Measurements from ENCODE around the gene SLC4A2. TPM values are rescaled to one million over a fixed set of nuclear protein-coding genes. Genes with fewer than 3 reads are reported as not detected.
A peak's percentile ranks its signal among the peaks of the same experiment; 100 is the strongest.

The SLC4A2 gene
- total and polyA plus RNA-seq, 2 experiments from 2014 or later: 167 to 188 TPM

DNA sequence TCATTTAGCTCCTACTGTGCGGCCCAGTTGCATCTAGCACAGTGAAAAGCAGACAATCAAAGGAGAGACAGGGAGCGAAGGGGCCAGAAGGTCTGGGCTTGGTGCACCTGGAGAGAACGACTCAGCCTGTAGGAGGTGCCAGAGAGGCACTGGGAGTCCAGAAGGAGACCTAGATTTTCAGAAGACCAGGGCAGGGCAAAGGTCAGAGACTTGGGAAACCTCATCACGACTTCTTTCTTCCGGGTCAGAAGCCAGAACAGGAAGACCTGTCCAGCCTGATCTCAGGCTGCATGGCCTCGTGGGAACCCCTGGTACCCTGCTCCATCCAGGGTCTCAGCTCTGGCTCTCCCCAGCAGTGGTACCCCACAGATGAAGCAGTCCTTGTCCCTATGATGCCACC, 32.0 kb downstream of the SLC4A2 start:
- peaks cover 96% of the 10 kb centered on the region for H3K79me2 ChIP-seq
- H3K9me2 ChIP-seq (replicated peaks; ENCODE audit: insufficient read depth): no peaks in the 10 kb centered on the region
- peaks cover 29% of the 10 kb centered on the region for H3K4me1 ChIP-seq (ENCODE audit: insufficient read depth)
- H3K27me3 ChIP-seq: no peaks in the 10 kb centered on the region
- H3K4me3 ChIP-seq: no peak overlapping the region
- H2AFZ ChIP-seq: no peak overlapping the region
- 65% methylated on average over 6 of the region's 6 CpGs for WGBS (ENCODE audit: low lambda C conversion rate, missing lambda C conversion rate)
- DNase-seq (ENCODE audit: low spot score): peak; percentile 57
- no peaks in the 10 kb centered on the region for H3K36me3 ChIP-seq (replicated peaks; ENCODE audit: insufficient read depth, low read depth)
- H4K20me1 ChIP-seq (ENCODE audit: insufficient read depth, poor library complexity, severe bottlenecking): peaks cover 76% of the 10 kb centered on the region
- no peaks in the 10 kb centered on the region for H3K9me3 ChIP-seq (ENCODE audit: low read depth)
- no peak overlapping the region for H3K27ac ChIP-seq
- TF ChIP-seq, protein P1, sequence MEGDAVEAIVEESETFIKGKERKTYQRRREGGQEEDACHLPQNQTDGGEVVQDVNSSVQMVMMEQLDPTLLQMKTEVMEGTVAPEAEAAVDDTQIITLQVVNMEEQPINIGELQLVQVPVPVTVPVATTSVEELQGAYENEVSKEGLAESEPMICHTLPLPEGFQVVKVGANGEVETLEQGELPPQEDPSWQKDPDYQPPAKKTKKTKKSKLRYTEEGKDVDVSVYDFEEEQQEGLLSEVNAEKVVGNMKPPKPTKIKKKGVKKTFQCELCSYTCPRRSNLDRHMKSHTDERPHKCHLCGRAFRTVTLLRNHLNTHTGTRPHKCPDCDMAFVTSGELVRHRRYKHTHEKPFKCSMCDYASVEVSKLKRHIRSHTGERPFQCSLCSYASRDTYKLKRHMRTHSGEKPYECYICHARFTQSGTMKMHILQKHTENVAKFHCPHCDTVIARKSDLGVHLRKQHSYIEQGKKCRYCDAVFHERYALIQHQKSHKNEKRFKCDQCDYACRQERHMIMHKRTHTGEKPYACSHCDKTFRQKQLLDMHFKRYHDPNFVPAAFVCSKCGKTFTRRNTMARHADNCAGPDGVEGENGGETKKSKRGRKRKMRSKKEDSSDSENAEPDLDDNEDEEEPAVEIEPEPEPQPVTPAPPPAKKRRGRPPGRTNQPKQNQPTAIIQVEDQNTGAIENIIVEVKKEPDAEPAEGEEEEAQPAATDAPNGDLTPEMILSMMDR (IDR thresholded peaks at IDR 0.05; ENCODE audit: poor library complexity): peak; percentile 43
- TF ChIP-seq EZH2phosphoT487 (IDR thresholded peaks at IDR 0.05; ENCODE audit: low read depth, severe bottlenecking, unreplicated experiment): no peak
- H3K4me2 ChIP-seq: no peak overlapping the region

DNA sequence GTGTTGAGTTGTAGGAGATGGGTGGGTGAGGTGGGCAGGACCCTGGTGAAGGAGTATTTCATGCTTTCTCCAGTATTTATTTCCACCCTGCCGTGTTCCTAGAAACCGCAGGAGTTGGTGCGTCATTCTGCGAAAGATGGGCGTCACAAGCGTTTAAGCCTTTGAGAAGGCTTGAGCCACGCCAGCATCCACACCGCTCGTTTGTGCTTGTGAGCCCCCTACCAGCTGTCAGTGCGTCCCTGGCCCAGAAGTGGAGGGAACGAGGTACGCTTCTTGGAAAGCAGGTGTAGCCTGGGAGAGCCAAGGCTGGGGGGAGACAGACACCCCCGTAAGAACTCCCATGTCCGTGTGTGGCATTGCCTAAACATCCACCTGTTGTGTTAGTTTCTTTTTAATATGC, 32.6 kb downstream of the SLC4A2 start:
- no peak overlapping the region for H2AFZ ChIP-seq
- no peak overlapping the region for H3K4me2 ChIP-seq
- H3K4me1 ChIP-seq (ENCODE audit: insufficient read depth): peaks cover 29% of the 10 kb centered on the region
- H3K36me3 ChIP-seq (replicated peaks; ENCODE audit: insufficient read depth, low read depth): no peaks in the 10 kb centered on the region
- TF ChIP-seq, protein P1 (IDR thresholded peaks at IDR 0.05; ENCODE audit: poor library complexity): no peak
- no peak for TF ChIP-seq EZH2 (IDR thresholded peaks at IDR 0.05; ENCODE audit: borderline replicate concordance)
- no peak for TF ChIP-seq EZH2phosphoT487 (IDR thresholded peaks at IDR 0.05; ENCODE audit: low read depth, severe bottlenecking, unreplicated experiment)
- H3K27me3 ChIP-seq: no peaks in the 10 kb centered on the region
- H3K9me3 ChIP-seq (ENCODE audit: low read depth): no peaks in the 10 kb centered on the region
- no peak overlapping the region for H3K27ac ChIP-seq
- no peaks in the 10 kb centered on the region for H3K9me2 ChIP-seq (replicated peaks; ENCODE audit: insufficient read depth)
- H3K79me2 ChIP-seq: peaks cover 99% of the 10 kb centered on the region
- H3K4me3 ChIP-seq: no peak overlapping the region
- peaks cover 82% of the 10 kb centered on the region for H4K20me1 ChIP-seq (ENCODE audit: insufficient read depth, poor library complexity, severe bottlenecking)
- DNase-seq (ENCODE audit: low spot score): no peak
- 96% methylated on average over 14 of the region's 14 CpGs for WGBS (ENCODE audit: low lambda C conversion rate, missing lambda C conversion rate)

DNA sequence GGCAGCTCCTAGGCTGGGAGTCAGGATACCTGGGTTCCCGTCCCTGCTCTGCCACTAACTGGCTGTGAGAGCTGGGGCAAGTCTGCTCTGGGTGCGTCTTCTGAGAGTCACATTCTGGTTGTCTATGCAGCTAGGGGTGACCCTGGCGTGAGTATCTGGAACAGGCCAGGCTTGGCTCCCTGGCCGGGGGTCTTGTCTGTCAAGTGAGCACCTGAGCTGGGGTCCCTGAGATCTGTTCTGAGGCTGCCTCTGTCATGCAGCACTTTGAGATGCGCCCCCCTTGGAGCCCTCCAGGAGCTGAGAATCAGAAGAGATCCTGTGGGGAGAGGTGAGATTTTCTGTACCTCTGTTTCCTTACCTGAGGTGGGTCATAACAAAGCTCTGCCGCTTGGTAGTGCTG, 34.4 kb downstream of the SLC4A2 start:
- TF ChIP-seq EZH2 (IDR thresholded peaks at IDR 0.05; ENCODE audit: borderline replicate concordance): no peak
- TF ChIP-seq, protein P1 (IDR thresholded peaks at IDR 0.05; ENCODE audit: poor library complexity): no peak

DNA sequence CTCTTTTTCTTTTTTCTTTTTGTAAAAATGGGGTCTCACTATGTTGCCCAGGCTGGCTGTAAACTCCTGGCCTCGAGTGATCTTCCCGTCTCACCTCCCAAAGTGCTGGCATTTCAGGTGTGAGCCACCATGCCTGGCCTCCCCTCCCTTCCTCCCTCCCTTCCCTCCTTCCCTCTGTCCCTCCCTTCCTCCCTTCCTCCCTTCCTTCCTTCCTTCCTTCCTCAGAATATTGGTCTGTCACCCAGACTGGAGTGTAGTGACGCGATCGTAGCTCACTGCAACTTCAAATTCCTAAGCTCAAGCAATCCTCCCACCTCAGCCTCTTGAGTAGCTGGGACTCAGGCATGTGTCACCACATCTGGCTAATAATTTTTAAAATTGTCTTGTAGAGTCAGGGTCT, 35.3 kb downstream of the SLC4A2 start:
- H2AFZ ChIP-seq: no peak overlapping the region
- H3K79me2 ChIP-seq: peaks cover 96% of the 10 kb centered on the region
- no peaks in the 10 kb centered on the region for H3K9me3 ChIP-seq (ENCODE audit: low read depth)
- TF ChIP-seq, protein P1 (IDR thresholded peaks at IDR 0.05; ENCODE audit: poor library complexity): no peak
- TF ChIP-seq EZH2 (IDR thresholded peaks at IDR 0.05; ENCODE audit: borderline replicate concordance) (no peak), EZH2phosphoT487 (IDR thresholded peaks at IDR 0.05; ENCODE audit: low read depth, severe bottlenecking, unreplicated experiment) (no peak)
- H3K27me3 ChIP-seq: no peaks in the 10 kb centered on the region
- no peak overlapping the region for H3K27ac ChIP-seq
- H3K4me1 ChIP-seq (ENCODE audit: insufficient read depth): peaks cover 8% of the 10 kb centered on the region
- peaks cover 83% of the 10 kb centered on the region for H4K20me1 ChIP-seq (ENCODE audit: insufficient read depth, poor library complexity, severe bottlenecking)
- no peak overlapping the region for H3K4me3 ChIP-seq
- no peak for DNase-seq (ENCODE audit: low spot score)
- no peaks in the 10 kb centered on the region for H3K9me2 ChIP-seq (replicated peaks; ENCODE audit: insufficient read depth)
- no peaks in the 10 kb centered on the region for H3K36me3 ChIP-seq (replicated peaks; ENCODE audit: insufficient read depth, low read depth)
- H3K4me2 ChIP-seq: no peak overlapping the region
- WGBS (ENCODE audit: low lambda C conversion rate, missing lambda C conversion rate): 91% methylated on average over 5 of the region's 5 CpGs

More for the DNA sequence above, 34.4 kb downstream of the SLC4A2 start:
- Histone ChIP-seq H3K4me2 (no peak overlapping the region), H3K4me3 (no peak overlapping the region), H2AFZ (no peak overlapping the region), H3K79me2 (peaks cover 99% of the 10 kb centered on the region), H3K9me3 (ENCODE audit: low read depth) (no peaks in the 10 kb centered on the region), H3K4me1 (ENCODE audit: insufficient read depth) (peaks cover 17% of the 10 kb centered on the region), H3K27ac (no peak overlapping the region), H3K9me2 (replicated peaks; ENCODE audit: insufficient read depth) (no peaks in the 10 kb centered on the region), H3K36me3 (replicated peaks; ENCODE audit: insufficient read depth, low read depth) (no peaks in the 10 kb centered on the region), H3K27me3 (no peaks in the 10 kb centered on the region), H4K20me1 (ENCODE audit: insufficient read depth, poor library complexity, severe bottlenecking) (peaks cover 82% of the 10 kb centered on the region)
- DNase-seq (ENCODE audit: low spot score): no peak
- WGBS (ENCODE audit: low lambda C conversion rate, missing lambda C conversion rate): 96% methylated on average over 6 of the region's 6 CpGs

Measured in hepatocyte (in vitro differentiated cells).